K562 (cell line): Measurements from ENCODE around the gene AIDA.

ENCODE experiments used
- CBX2 ChIP-seq: fragments of 200-600 bp; sonication (generic); IDR thresholded peaks from one replicate; pipeline ENCODE4 v1.6.1; 2012; ENCODE audit warnings: mild to moderate bottlenecking, low read length, inconsistent platforms; ENCODE audit not compliant: insufficient read depth, poor library complexity, severe bottlenecking
- JUND ChIP-seq, 2 experiments: IDR thresholded peaks; 2 replicates in 1 of 2; 3 replicates in 1 of 2; pipeline ENCODE4 v1.6.1; 2011; ENCODE audit warnings: borderline replicate concordance in 2 of 2, low read depth in 2 of 2, low read length in 2 of 2, improper control_type of control experiment in 1 of 2, missing biosample characterization in 1 of 2, missing genetic modification characterization in 1 of 2, missing genetic modification reagents in 1 of 2
- POLR2A ChIP-seq: fragments of 450-650 bp; conservative IDR thresholded peaks from 2 replicates; pipeline ENCODE4 v1.6.1; 2016
- POLR2AphosphoS5 ChIP-seq: IDR thresholded peaks from 2 replicates; pipeline ENCODE4 v1.6.1; 2011; ENCODE audit warnings: mild to moderate bottlenecking, low read depth, low read length, moderate library complexity; ENCODE audit not compliant: control insufficient read depth, insufficient read depth
- POLR2H ChIP-seq: IDR thresholded peaks from 2 replicates; pipeline ENCODE4 v1.6.1; 2016; ENCODE audit warnings: missing genetic modification characterization, low read depth, mild to moderate bottlenecking, control low read depth, missing compliant biosample characterization, moderate library complexity
- RB1 ChIP-seq: fragments of 450-650 bp; IDR thresholded peaks from 2 replicates; pipeline ENCODE4 v1.6.1; 2017; ENCODE audit warnings: low read depth, mild to moderate bottlenecking
- SAFB2 ChIP-seq: fragments of 200-400 bp; formaldehyde crosslinking; IDR thresholded peaks from 2 replicates; pipeline ENCODE4 v1.6.1; 2018; ENCODE audit warnings: borderline replicate concordance, low read length, low read depth, moderate library complexity; ENCODE audit not compliant: severe bottlenecking
- SMARCA4 ChIP-seq: fragments of 450-650 bp; IDR thresholded peaks from 2 replicates; pipeline ENCODE4 v1.6.1; 2016
- SNRNP70 ChIP-seq: fragments of 200-400 bp; formaldehyde crosslinking; optimal IDR thresholded peaks from 2 replicates; pipeline ENCODE3; 2017; ENCODE audit warnings: low read depth, low read length
- ZNF384 ChIP-seq: IDR thresholded peaks from 2 replicates; pipeline ENCODE4 v1.6.1; 2012; ENCODE audit warnings: low read depth, low read length, improper control_type of control experiment
- TF ChIP-seq, protein P1 (sequence below): fragments of 200-800 bp; sonication (Bioruptor generic); IDR thresholded peaks from 2 replicates; pipeline ENCODE4 v1.6.1; 2017; ENCODE audit warnings: missing genetic modification characterization, missing compliant biosample characterization
- TF ChIP-seq, protein P2 (sequence below), 2 experiments: fragments of 450-650 bp in 1 of 2; sonication (generic) in 1 of 2; formaldehyde crosslinking in 1 of 2; IDR thresholded peaks in 1 of 2; conservative IDR thresholded peaks in 1 of 2; 2 replicates each; pipeline versions ENCODE4 v1.6.1 to v1.8.1; 2016 to 2023; ENCODE audit warnings: mild to moderate bottlenecking in 2 of 2, moderate library complexity in 2 of 2, inconsistent platforms in 1 of 2, missing genetic modification reagents in 1 of 2
- TF ChIP-seq, protein P3 (sequence below), 3 experiments: IDR thresholded peaks in 2 of 3; conservative IDR thresholded peaks in 1 of 3; 2 replicates each; pipeline ENCODE4 v1.5.1; 2011 to 2012; ENCODE audit warnings: low read length in 3 of 3, mild to moderate bottlenecking in 3 of 3, control low read depth in 2 of 3, improper control_type of control experiment in 1 of 3, inconsistent platforms in 1 of 3, low read depth in 1 of 3, mixed read lengths in 1 of 3, moderate library complexity in 1 of 3; ENCODE audit not compliant: insufficient read depth in 2 of 3
- TF ChIP-seq, protein P4 (sequence below): fragments of 450-650 bp; IDR thresholded peaks from 2 replicates; pipeline ENCODE4 v1.6.1; 2016

DNA sequence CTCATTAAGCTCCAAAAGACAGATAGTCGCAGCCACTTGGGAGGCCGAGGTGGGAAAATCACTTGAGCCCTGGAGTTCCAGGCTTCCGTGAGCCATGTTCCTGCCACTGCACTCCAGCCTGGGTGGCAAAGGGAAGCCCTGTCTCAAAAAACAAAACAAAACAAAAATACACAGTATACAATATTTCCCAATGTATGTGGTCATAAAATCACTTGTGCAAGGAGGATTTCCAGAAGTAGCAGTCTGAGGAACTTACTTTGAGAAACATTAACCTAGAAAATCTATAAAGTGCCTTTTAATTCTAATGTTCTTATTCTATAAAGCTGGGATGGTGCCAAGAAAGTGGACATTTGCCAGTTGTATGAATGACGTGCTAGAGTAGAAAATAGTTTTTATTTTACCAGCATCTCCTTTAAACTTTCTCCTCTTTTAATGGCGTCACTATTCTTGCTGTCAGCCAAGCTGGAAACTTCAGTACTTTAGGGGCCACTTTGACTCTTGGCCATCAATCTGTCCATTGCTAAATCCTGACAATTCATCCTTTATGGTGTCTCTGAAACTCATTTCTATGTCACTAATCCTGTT, 47.3 kb upstream of the AIDA start:
- TF ChIP-seq SNRNP70 (no peak), JUND (IDR thresholded peaks at IDR 0.05; ENCODE audit: borderline replicate concordance, low read depth, low read length) (no peak), JUND (tag; IDR thresholded peaks at IDR 0.05; ENCODE audit: borderline replicate concordance, low read depth, low read length) (no peak), SMARCA4 (no peak), RB1 (no peak), ZNF384 (no peak), POLR2H (no peak), POLR2AphosphoS5 (no peak), POLR2A (no peak), SAFB2 (no peak), CBX2 (no peak)
- TF ChIP-seq, protein P1, sequence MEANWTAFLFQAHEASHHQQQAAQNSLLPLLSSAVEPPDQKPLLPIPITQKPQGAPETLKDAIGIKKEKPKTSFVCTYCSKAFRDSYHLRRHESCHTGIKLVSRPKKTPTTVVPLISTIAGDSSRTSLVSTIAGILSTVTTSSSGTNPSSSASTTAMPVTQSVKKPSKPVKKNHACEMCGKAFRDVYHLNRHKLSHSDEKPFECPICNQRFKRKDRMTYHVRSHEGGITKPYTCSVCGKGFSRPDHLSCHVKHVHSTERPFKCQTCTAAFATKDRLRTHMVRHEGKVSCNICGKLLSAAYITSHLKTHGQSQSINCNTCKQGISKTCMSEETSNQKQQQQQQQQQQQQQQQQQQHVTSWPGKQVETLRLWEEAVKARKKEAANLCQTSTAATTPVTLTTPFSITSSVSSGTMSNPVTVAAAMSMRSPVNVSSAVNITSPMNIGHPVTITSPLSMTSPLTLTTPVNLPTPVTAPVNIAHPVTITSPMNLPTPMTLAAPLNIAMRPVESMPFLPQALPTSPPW (CRISPR knock-in tag) = no peak
- TF ChIP-seq, protein P2, sequence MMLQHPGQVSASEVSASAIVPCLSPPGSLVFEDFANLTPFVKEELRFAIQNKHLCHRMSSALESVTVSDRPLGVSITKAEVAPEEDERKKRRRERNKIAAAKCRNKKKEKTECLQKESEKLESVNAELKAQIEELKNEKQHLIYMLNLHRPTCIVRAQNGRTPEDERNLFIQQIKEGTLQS (IDR thresholded peaks at IDR 0.05) = no peak
- TF ChIP-seq, protein P2 (CRISPR knock-in tag; conservative IDR thresholded peaks at IDR 0.05) = no peak
- TF ChIP-seq, protein P3, sequence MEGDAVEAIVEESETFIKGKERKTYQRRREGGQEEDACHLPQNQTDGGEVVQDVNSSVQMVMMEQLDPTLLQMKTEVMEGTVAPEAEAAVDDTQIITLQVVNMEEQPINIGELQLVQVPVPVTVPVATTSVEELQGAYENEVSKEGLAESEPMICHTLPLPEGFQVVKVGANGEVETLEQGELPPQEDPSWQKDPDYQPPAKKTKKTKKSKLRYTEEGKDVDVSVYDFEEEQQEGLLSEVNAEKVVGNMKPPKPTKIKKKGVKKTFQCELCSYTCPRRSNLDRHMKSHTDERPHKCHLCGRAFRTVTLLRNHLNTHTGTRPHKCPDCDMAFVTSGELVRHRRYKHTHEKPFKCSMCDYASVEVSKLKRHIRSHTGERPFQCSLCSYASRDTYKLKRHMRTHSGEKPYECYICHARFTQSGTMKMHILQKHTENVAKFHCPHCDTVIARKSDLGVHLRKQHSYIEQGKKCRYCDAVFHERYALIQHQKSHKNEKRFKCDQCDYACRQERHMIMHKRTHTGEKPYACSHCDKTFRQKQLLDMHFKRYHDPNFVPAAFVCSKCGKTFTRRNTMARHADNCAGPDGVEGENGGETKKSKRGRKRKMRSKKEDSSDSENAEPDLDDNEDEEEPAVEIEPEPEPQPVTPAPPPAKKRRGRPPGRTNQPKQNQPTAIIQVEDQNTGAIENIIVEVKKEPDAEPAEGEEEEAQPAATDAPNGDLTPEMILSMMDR (IDR thresholded peaks at IDR 0.05 in 2 of 3, conservative IDR thresholded peaks at IDR 0.05 in 1 of 3; ENCODE audit: insufficient read depth in 2 of 3, low read depth in 1 of 3, low read length in 3 of 3) = no peak
- TF ChIP-seq, protein P4, sequence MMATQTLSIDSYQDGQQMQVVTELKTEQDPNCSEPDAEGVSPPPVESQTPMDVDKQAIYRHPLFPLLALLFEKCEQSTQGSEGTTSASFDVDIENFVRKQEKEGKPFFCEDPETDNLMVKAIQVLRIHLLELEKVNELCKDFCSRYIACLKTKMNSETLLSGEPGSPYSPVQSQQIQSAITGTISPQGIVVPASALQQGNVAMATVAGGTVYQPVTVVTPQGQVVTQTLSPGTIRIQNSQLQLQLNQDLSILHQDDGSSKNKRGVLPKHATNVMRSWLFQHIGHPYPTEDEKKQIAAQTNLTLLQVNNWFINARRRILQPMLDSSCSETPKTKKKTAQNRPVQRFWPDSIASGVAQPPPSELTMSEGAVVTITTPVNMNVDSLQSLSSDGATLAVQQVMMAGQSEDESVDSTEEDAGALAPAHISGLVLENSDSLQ = no peak
